Effector CD4-positive, alpha-beta T cell (primary cell): ENCODE data around the gene CFAP57.

Experiments
- DNase-seq: peaks from one replicate; pipeline ENCODE4 v3.0.0-alpha.2; 2020

Gene CFAP57

DNA sequence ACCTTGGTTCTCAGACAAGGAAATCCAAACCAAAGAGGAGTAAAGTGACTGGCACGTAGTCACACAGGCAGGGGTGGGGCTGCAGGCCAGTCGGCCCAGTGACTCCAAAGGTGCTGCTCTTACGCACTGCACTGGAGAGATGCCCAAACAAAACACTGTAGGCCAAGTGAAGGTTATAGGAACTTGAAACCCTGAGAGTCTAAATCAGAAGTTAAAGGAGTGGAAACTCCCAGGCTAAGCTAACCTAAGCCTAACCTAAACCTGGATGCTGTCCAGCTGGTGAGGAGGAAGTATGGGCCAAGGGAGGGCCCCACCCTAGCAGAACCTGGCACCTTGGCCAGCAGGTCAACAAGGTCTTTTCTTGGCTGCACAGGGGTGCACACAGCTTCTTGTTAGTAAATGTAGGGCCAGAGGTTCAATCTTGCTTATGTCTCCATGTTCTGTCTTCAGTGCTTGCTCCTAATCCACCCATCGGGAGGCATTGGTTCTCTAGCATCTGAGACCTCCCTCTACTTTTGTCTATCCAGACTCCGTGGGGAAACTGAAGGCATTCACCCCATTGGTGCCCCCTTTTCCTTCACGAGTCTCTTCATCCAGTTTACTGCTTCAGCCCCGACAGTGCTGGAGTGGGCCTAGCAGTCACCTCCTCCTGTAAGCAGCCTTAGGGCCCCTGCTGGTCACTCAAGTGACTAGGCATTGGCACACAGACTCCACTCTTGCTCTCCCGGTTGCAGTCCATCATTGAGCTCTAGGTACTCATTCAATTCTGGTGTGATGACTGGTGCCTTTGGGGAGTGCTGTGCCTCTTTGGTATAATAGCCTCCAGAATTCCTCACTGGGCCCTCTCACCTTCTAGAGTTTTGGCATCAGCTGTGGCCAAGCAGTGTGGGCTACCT lies 84.8 kb downstream of the CFAP57 start:
- DNase-seq, result no peak

DNA sequence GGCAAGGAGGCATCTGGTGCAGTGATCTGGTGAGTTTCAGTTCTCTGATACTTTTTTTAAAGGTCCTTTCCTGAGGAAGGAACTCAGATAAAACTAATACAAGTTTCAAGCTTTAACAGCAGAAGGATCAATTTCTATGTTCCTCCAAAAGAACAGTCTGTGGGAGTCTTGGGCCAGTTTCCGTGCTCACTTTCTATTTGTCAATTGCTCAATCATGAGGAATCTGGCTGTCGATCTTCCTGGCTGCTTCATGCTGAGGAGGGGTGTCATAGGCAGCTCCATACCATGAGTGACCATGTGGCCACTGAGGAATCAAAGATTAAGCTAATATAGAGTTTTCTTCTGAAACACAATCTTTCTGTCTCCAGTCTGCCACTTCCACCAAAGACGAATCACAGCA lies 86.2 kb downstream of the CFAP57 start:
- DNase-seq, result no peak

DNA sequence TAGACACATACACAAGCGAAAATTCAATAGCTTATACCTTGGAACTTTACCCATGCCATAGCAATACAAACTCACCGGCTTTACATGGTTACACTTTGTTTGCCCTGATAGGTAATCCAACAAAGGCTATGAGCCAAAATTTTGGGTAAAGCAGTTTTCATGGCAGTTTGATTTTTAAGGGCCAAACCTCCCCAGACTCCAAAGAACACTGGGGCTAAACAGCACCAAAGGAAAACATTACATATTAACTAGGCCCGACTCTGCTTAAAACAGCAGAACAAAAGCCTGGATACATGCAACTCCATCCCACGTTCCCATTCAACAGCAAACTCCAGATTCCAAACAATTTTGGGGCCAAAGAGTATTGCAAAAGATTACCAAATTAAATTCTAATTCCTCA lies 93.3 kb downstream of the CFAP57 start:
- no peak for DNase-seq

DNA sequence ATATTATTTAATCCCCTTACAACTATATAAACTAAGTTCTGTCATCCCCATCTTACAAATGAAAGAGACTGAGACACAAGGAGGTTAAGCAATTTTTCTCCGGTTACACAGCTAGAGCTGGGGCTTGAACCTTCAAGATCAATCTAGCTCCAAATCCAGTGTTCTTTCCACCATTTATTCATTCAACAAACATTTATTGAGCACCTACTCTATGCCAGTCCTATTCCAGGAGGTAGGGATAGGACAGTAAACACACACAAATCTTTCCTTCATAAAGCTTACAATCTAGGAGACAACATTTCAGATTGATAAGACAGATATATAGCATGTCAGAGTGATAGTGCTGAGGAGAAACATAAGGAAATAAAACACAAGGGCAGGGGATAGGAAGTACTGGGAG lies 94.8 kb downstream of the CFAP57 start:
- no peak for DNase-seq

DNA sequence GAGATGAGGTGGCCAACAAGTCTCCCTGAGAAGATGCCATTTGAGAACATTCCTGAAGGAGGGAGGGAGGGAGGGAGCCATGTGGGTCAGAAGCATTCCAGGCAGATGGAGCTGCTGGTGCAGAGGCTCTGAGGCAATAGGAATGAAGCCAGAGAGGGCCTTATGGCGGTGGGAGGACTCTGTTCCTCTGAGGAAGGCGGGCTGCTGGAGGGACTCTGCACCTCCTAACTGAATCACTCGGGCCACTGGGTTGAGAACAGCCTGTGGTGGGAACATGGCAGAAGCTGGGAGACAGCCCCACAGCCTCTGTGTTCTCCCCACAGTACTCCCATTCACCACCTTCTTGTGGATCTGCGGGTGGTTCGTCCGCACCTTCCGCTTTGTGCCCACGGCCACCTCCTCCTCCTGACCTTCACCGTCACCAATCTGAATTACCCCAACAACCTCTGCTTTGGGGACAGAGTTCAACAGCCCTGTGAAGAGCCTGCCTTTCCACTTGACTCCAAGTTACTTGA lies 95.2 kb downstream of the CFAP57 start:
- DNase-seq, result no peak

DNA sequence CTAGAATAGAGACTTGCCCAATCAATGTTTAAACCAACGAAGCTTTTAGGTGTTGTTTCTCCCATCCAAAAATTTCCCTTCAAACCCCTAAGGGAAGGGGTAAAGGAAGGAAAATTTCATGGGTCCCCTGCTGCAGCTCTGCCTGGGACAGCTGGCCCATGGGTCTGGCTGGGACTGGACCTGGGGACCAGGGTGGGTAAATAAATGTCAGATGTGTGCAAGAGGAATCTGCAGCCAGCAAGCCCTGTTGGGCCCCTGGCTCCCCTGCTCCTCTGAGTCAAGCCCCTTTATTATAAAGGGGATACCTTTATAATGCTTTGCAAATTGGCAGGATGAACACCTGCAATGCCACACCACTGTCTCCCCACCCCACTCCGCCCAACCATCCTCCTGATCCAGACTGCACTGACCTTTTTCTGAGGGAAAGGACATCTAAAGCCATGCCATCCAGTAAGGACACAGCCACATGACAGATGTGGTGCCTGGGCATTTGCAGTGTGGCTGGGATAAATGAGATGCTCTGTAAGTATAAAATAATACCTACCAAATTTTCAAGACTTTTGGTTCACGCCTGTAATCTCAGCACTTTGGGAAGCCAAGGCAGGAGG lies 95.8 kb downstream of the CFAP57 start:
- no peak for DNase-seq

DNA sequence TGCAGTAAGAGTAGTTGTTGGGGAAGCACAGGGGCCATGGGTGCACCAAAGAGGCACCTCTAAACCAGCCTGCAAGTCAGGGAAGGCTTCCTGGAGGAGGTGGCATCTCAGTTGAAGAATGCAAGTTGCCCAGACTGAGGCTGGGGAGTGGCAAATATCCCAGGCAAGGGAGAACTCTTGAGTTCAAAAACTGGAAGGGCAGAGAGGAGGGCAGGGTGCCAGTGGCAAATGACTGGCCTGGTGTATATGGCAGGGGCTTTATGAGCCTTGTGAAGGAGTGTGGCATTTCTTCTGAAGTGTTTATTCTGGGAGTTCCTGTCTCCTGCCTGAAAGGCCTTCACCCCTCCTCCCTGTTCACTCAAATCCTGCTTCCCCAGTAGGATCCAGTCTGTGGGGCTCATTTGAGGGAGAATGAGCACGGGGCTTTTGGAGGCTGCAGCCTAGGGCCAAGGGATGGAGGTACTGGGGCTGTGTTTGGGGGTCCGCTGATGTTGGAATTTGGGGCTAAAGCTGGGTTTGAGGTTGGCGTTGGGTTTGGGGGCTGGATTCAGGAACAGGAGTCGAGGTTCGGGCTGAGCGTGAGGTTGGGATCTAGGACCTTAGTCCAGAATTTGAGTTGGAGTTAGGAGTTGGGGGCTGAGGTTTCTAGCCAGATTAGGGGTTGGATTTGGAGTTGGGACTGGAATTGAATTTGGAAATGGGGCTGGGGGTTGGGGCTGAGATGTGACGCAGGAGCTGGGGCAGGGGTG lies 97.7 kb downstream of the CFAP57 start, which contains the start of gene TMEM125:
TMEM125 (plus strand) TSS at position 357 of the 749 bp plus-strand sequence. CDS start 2,740 bp downstream, outside the sequence.
- no peak for DNase-seq

DNA sequence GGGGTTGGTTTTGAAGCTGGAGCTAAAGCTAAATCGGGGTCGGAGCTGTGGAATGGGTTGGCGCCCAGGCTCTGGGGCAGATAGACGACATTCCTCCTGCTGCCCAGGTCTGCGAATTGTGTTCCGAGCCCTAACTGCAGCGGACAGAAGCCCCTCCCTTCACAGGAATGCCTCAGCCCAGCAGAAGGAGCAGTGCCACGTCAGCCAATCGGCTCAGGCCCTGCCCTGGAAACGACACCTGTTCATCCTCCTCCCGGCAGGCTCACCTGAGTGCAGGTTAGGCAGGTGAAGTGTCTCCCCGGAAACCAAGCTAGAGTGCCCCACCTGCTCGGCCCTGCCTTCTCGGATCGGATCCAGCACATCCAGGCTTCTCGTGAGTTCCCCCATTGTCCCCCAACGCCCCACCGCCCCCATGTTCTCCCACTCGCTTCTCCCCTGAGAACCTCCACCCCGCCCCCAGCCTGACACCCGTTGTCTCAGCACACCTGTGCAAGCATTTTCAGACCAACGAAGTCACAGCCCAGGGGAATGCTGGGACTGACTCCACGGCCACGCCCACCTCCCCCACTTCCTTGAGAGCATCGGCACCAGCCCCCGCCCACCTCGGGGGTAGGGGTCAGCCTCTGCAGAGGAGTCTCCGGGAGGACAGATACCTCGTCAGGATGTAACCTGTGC lies 98.4 kb downstream of the CFAP57 start:
- no peak for DNase-seq

DNA sequence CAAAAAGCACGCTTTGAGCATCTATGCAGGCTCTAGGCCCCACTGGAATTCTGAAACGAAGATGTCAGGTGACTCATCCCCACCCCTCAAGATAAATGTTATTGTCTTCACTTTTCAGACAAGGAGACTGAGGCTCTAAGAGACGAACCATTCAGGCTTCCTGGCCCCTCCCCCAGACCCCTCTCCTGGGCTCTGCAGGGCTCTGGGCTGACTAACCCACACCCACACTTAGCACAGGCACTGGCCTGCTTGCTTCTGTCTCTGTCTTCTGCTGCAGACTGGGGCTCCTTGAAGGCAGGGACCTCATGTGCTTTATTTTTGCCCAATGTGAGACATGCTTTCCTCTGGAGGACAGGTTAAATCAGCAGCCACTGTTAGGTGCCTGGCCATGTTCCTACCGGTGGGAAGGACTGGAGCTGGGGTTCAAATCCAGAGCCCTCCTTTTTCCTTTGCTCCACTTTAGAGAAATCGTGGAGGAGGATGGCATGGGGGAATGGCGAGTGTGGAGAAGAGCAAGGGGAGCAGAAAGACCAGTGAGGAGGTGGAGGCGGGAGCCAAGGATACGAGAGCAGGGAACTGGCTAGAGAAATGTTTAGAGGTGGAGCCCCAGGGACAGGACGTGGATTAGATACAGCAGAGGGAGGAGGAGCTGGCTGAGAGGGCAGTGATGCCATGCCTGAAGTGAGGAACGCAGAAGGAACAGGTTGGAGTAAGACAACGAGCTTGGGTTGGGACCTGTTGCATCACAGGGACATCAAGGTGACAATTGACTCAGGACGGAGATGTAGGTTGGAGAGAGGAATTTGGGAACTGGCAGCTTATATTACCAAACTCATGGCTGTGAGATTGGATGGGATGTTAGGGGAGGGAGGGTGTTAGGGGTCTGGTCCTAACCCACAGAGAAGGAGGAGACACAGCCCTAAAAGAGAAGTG lies 99.3 kb downstream of the CFAP57 start:
- DNase-seq, result no peak

DNA sequence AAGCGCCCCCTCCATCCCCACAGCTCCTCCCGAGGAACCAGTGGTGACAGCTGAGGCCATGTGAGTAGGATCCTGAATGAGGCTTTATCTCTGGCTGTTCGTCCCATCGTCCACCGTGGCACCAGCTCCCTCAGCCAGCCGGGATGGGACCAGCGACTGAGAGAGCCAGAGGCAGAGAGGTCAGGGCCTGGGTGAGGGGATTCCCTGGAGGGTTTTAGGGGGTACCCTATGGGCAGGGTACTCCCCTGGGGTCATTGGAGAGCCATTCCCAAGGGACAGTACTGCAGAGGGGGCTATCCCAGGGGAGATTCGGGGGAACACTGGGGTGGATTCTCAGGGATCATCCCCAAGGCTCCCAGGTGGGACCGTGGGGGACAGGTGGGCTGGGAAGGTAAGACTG lies 100.0 kb downstream of the CFAP57 start:
- no peak for DNase-seq

DNA sequence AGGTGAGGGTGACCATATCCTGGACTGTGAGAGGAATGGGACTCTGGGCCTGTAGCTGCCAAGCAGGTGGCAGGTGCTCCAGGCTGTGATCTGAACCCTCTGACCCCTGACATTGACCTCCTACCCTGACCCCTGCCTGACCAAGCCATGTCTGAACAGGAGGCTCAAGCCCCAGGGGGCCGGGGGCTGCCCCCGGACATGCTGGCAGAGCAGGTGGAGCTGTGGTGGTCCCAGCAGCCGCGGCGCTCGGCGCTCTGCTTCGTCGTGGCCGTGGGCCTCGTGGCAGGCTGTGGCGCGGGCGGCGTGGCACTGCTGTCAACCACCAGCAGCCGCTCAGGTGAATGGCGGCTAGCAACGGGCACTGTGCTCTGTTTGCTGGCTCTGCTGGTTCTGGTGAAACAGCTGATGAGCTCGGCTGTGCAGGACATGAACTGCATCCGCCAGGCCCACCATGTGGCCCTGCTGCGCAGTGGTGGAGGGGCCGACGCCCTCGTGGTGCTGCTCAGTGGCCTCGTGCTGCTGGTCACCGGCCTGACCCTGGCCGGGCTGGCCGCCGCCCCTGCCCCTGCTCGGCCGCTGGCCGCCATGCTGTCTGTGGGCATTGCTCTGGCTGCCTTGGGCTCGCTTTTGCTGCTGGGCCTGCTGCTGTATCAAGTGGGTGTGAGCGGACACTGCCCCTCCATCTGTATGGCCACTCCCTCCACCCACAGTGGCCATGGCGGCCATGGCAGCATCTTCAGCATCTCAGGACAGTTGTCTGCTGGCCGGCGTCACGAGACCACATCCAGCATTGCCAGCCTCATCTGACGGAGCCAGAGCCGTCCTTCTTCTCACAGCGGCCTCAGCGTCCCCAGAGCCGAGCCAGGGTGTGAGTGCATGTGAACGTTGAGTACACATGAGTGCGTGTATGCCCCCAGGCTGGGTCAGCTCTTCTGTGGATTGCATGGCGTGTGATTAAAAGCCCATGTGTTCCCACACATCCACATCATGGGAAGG lies 100.7 kb downstream of the CFAP57 start:
- DNase-seq, result no peak

DNA sequence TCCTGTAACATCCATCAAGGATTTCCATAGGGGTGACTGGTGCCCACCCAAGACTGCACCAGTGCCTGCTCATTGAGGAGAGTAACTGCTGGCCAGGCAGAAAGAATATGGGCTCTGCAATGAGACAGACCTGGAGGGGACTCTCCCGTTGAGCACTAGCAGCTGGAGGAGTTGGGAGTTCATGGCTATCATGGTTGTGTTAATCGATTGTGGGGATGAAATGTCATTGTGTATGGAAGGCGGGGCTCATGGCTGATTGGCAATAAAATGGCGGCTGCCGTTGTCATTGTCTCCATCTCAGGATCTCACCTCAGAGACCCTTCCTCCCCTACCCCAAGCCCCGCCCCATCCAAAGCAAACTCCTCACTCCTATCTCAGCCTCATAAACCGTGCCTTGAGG lies 101.6 kb downstream of the CFAP57 start:
- no peak for DNase-seq

DNA sequence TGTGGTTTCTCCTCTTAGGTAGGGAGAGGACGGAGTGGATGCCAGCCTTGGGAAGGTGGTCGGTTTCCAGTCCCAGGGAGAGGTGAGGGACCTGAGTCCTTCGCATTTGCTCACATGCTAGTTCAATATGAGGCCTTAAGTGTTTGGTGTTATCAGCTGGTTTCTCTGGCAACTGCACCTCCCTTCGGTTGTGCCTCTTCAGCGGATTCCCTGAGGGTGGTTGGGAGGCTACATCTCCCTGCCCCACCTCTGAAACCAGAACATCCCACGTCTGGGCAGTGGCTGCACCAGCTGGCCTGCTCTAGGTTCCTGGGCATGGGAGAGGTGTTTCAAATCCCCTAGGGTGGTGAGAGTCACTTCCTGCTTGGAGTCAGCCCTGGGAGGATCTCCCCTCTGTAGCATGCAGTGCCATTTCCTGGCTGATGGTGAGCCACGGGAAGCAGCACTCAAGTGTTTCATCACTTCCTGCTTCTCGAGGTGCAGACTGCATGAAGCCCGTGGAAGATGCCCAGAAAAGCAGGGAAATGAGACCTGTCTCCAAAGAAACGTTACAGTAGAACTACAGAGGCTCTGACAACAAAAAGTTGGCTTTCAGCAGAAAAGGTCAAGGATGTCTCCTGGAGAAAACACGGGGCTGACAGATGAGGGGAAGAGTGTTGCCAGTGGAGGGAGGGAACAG lies 102.1 kb downstream of the CFAP57 start:
- no peak for DNase-seq

DNA sequence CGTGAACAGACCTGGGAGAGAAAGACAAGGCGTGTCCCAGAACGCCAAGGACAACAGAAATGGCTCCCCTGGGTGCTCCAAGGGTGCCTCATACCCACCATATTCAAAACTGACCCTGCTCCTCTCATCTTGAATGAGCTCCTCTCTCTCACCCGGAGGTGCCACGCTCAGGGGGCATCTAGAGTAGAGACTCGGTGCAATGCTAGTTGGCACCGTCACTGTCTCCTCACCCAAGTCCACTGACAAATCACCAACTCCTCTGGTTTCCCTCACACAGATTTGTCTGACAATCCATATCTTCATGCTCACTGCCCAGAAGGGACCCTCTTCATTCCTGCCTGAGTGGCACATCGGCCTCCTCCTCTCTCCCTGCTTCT lies 102.7 kb downstream of the CFAP57 start:
- DNase-seq, result no peak

DNA sequence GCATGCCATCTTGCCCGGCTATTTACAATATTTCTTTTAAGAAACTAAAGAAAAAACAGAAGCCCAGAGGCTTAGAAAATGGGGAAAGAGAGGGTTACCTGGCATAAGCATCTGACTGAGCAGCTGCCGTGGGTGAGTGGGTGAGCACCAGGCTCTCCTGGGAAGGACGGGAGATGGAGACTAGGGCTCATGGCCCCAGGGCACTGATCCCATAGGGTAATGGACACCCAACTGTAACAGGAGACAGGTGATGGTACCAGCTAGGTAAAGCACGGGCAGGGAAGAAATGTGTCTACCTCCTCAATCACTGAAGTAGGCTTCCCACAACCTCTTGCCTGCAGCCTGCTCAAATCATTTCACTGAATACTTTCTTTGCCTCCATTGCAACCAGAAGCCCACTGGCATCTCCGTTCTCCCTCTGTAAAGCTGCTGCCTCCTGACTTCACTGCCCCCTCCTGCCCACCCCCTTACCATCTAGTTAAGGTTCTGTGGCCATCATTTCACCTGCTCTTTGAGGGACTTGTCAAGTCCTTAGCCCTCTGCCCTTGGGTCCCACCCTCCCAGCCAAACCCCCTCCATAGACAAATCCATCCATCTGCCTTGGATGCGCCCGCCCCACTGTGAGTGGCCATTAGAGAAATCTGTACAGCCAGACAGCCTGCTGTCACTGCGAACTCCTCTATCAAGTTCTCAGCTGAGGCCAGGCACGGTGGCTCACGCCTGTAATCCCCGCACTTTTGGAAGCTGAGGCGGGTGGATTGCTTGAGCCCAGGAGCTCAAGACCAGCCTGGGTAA lies 103.9 kb downstream of the CFAP57 start:
- DNase-seq, result no peak

DNA sequence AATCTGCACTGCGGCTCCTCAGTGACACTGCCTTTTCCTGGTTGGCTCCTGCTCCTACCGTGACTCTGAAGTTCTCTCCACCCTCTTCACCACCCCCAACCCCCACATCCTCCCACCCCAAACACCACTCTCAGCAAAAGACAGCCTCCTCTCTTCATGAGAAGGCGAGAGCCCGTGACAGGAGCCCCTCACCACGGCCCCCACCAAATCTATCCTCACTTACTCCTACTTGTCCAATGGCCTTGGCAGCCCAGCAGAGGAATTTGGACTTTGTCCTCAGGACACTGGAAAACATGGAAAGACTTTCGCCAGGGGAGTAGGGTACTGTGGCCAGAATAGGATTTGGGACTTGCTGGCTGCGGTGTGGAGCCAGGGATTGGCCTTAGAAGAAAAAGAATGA lies 104.5 kb downstream of the CFAP57 start:
- DNase-seq, result no peak

DNA sequence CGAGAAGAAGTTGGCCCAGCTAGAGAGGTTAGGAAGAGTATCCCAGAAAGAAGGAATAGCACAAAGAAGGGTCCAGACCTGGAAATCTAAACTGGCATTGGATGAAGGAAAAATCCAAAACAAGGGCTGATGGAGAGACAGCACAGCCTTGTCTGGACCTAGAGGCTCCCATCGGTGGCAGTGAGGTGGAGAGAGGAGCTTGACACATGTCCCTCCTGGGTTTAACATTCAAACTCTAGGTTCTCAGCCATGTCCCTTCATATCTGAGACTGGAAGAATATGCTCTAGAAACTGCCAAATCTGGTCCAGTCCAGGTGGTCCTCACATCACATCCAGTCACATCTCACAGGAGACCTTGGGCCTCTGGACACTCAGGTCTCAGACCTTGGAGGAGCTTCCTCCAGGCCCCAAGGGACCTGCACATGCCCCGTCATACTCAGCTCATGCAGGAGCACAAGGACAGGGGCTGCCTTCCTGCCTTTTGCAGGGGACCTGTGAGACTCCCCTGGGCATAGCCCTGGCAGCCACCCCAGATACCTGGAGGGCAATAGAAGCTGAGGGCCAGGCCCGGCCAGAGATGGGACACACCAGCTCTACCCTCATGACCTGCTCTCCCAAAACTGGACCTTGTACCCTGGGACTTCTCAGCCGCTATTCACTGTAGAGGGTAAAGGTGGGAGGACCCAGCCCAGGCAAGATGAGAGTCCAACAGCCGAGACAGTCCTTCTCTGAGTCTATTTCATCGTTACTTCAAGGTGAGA lies 105.2 kb downstream of the CFAP57 start:
- no peak for DNase-seq

DNA sequence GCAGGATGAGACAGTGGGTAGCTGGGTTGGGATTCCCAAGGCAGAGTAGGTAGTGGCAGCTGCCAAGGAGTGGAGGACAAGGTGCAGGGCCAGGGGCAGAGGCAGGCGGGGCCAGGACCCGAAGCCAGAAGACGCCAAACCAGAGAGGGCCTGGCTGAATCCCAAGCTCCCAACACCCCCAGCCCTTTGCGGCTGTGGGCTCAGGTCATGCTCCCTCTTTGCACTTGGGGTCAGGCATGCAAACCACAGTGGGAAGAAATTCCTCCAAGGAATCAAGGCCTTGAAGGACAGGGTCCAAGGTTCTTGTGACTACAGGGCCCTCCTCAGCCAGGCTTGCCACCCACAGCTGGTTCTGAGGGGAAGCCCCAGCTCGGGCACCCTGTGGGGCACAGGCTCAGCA lies 107.0 kb downstream of the CFAP57 start:
- no peak for DNase-seq
